Smooth muscle cell (in vitro differentiated cells): ENCODE results near the gene ADCY5. TPM values are rescaled to one million over a fixed set of nuclear protein-coding genes. Genes with fewer than 3 reads are reported as not detected.

Source experiments
- DNase-seq: peaks from one replicate; lab custom pipeline; 2025; ENCODE audit not compliant: unreplicated experiment; lab: John Stamatoyannopoulos, UW
- H2AFZ ChIP-seq: fragments of 200-600 bp; sonication (generic); 2 replicates; pipeline ENCODE4 v1.6.0; 2016; ENCODE audit warnings: antibody characterized with exemption, low read depth, mild to moderate bottlenecking
- H3F3A ChIP-seq: fragments of 200-600 bp; sonication (generic); 2 replicates; pipeline ENCODE4 v1.6.0; 2017; ENCODE audit warnings: antibody characterized with exemption, low read depth
- H3K27ac ChIP-seq: fragments of 200-600 bp; sonication (generic); 2 replicates; pipeline ENCODE4 v1.5.1; 2016; ENCODE audit warnings: low read depth, mild to moderate bottlenecking
- H3K27me3 ChIP-seq: fragments of 200-600 bp; sonication (generic); 2 replicates; pipeline ENCODE4 v1.6.1; 2016; ENCODE audit warnings: low read depth, mild to moderate bottlenecking
- H3K36me3 ChIP-seq: fragments of 200-600 bp; sonication (generic); 2 replicates; pipeline ENCODE4 v1.5.1; 2016; ENCODE audit warnings: low read depth
- H3K4me1 ChIP-seq: fragments of 200-600 bp; sonication (generic); 2 replicates; pipeline ENCODE4 v1.5.1; 2016; ENCODE audit warnings: low read depth
- H3K4me2 ChIP-seq: fragments of 200-600 bp; sonication (generic); 2 replicates; pipeline ENCODE4 v1.6.0; 2016; ENCODE audit warnings: mild to moderate bottlenecking
- H3K4me3 ChIP-seq: fragments of 200-600 bp; sonication (generic); 2 replicates; pipeline ENCODE4 v1.5.1; 2016; ENCODE audit warnings: mild to moderate bottlenecking
- H3K79me2 ChIP-seq: fragments of 200-600 bp; sonication (generic); 2 replicates; pipeline ENCODE4 v1.6.0; 2016; ENCODE audit warnings: low read depth, mild to moderate bottlenecking
- H3K9ac ChIP-seq: fragments of 200-600 bp; sonication (generic); 2 replicates; pipeline ENCODE4 v1.6.0; 2016; ENCODE audit warnings: low read depth
- H3K9me3 ChIP-seq: fragments of 200-600 bp; sonication (generic); replicated peaks from 2 replicates; pipeline ENCODE4 v1.5.1; 2016; ENCODE audit warnings: low read depth
- H4K20me1 ChIP-seq: fragments of 200-600 bp; sonication (generic); 2 replicates; pipeline ENCODE4 v1.6.0; 2016; ENCODE audit warnings: low read depth
- CTCF ChIP-seq: fragments of 200-600 bp; sonication (generic); IDR thresholded peaks from 2 replicates; pipeline ENCODE4 v1.5.1; 2017; ENCODE audit warnings: borderline replicate concordance, mild to moderate bottlenecking, antibody characterized with exemption; ENCODE audit not compliant: insufficient read depth, poor library complexity, severe bottlenecking
- WGBS: methylation state at CpG from one replicate; pipeline ENCODE4 v1.1.7; 2016; ENCODE audit warnings: low lambda C conversion rate; 5-methylcytosine and 5-hydroxymethylcytosine counted together
- polyA plus RNA-seq: library from polyadenylated mRNA; unstranded; fragments of >200 nt; fragmentation: Nextera tagmentation; extraction: Ambion mirVana; gene quantifications from 2 replicates; pipeline ENCODE4 v1.2.1, GENCODE V29; 2016
- total RNA-seq: library from RNA; depleted of rRNA; stranded (reverse); fragments of >200 nt; gene quantifications from 2 replicates; pipeline ENCODE4 v1.2.3, GENCODE V29; 2014

ADCY5 gene
- total and polyA plus RNA-seq, 2 experiments from 2014 or later = 0.50 to 0.58 TPM

- no peak for DNase-seq
- WGBS = 87% methylated on average over 6 of the region's 6 CpGs
- no peak overlapping the region for H3K27ac ChIP-seq
- H3K4me3 ChIP-seq = no peak overlapping the region
- TF ChIP-seq CTCF = no peak
- H3K9ac ChIP-seq = no peak overlapping the region
- no peak overlapping the region for H2AFZ ChIP-seq
- no peaks in the 10 kb centered on the region for H3K36me3 ChIP-seq
- H3K27me3 ChIP-seq = peaks cover 58% of the 10 kb centered on the region
- H4K20me1 ChIP-seq = no peaks in the 10 kb centered on the region
- H3K4me2 ChIP-seq = no peak overlapping the region
- no peaks in the 10 kb centered on the region for H3K79me2 ChIP-seq
- H3K4me1 ChIP-seq = no peaks in the 10 kb centered on the region
- no peaks in the 10 kb centered on the region for H3F3A ChIP-seq
- H3K9me3 ChIP-seq = no peaks in the 10 kb centered on the region
Measured at GRCh38 chr3:123432832-123433523, 15.9 kb downstream of the ADCY5 start.

DNA sequence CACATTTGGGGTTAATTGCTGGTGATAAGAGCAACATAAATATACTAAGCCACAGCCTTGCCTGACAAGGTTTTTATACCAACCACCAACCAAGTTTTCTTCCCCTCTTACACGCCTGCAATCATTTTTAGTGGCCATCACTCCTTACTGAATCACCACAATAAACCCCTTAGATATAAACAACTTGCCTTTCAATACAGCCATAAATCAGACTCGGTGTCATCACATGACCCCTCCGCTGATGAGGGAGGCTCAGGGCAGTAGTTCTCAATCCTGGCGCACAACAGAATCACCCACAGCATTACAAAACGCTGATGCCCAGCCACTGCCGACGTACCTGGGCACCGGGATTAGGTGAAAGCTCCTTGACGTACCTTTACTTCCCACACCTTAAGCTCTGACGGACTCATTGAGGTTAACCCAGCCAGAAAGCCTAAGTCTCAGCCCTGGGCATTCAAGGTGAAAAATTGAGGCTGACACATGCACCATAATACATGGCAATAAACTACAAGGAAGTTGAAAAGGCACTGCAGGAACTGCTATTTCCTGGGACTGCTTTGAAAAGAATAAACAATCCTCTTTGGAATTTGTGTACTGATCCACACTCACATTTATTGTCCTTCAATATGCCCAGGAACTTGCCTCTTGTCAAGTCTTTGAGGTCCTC lies 17.1 kb downstream of the ADCY5 start:
- no peak overlapping the region for H3K4me3 ChIP-seq
- no peaks in the 10 kb centered on the region for H4K20me1 ChIP-seq
- no peak overlapping the region for H3K4me2 ChIP-seq
- H3K9me3 ChIP-seq = no peaks in the 10 kb centered on the region
- DNase-seq = no peak
- no peaks in the 10 kb centered on the region for H3F3A ChIP-seq
- H3K4me1 ChIP-seq = no peaks in the 10 kb centered on the region
- H3K27me3 ChIP-seq = peaks cover 58% of the 10 kb centered on the region
- H2AFZ ChIP-seq = no peak overlapping the region
- no peaks in the 10 kb centered on the region for H3K79me2 ChIP-seq
- no peak overlapping the region for H3K27ac ChIP-seq
- WGBS = 75% methylated on average over 10 of the region's 10 CpGs
- H3K9ac ChIP-seq = no peak overlapping the region
- no peak for TF ChIP-seq CTCF
- H3K36me3 ChIP-seq = no peaks in the 10 kb centered on the region

DNA sequence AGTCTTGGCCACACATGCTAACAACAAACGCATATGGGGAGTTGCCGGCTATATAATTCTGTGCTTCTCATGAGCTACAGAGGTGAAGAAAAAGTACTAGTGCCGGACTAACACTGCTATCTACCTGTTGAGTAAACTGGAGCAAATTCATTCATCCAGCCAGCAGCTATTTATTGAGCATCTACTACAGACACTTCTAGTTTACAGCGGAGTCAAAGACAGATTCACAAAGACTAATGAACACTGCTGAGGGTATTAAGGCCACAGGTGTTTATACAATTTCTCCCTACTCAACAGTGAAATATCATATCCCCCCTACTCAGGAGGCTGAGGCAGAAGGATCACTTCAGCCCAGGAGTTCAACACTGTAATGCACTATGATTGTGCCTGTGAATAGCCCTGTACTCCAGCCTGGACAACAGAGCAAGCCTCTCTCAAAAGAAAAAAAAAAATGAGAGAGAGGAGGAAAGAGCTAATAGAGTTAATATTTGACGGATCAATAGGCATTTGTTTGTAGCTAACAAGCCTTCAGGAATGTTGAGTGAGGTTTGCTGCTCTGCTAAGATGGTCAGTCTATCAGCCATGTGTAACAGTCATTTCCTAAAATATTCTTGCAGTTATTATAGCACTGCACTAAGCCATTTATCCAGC lies 17.8 kb downstream of the ADCY5 start:
- Histone ChIP-seq H4K20me1 (no peaks in the 10 kb centered on the region), H2AFZ (no peak overlapping the region), H3K4me2 (no peak overlapping the region), H3K27ac (no peak overlapping the region), H3F3A (no peaks in the 10 kb centered on the region), H3K4me3 (no peak overlapping the region), H3K9ac (no peak overlapping the region), H3K4me1 (no peaks in the 10 kb centered on the region), H3K79me2 (no peaks in the 10 kb centered on the region), H3K9me3 (no peaks in the 10 kb centered on the region), H3K36me3 (no peaks in the 10 kb centered on the region), H3K27me3 (peaks cover 63% of the 10 kb centered on the region)
- TF ChIP-seq CTCF = no peak
- 85% methylated on average over 5 of the region's 5 CpGs for WGBS
- DNase-seq = no peak
